ENCODE results near the gene PLCG2. TPM values are rescaled to one million over a fixed set of nuclear protein-coding genes. Genes with fewer than 3 reads are reported as not detected.

Gene PLCG2
- total and polyA plus RNA-seq, 2 of the 8 experiments (the other 6 are each of a cell fraction or from before 2014, with no cell fraction given) = 6.1 to 6.9 TPM

GRCh38 chr16:81907681-81908080, 128.6 kb downstream of the PLCG2 start:
- FAIRE-seq = no peak
- H3K9ac ChIP-seq (replicated peaks in 1 of 4; ENCODE audit: extremely low read depth in 1 of 4, low read depth in 3 of 4, low read length in 3 of 4) = no peak overlapping the region
- no peak overlapping the region for H2AK5ac ChIP-seq (ENCODE audit: low read depth, low read length)
- no peak overlapping the region for H3K4me2 ChIP-seq (ENCODE audit: insufficient read depth in 1 of 2, low read depth in 2 of 2, low read length in 2 of 2)
- H2BK12ac ChIP-seq (ENCODE audit: low read depth, low read length) = no peak overlapping the region
- H3K9me3 ChIP-seq (ENCODE audit: insufficient read depth in 2 of 2, low read depth in 1 of 2, low read length in 1 of 2) = no peaks in the 10 kb centered on the region
- no peak overlapping the region for H4K91ac ChIP-seq (replicated peaks; ENCODE audit: insufficient read length, low read length)
- no peak overlapping the region for H2AFZ ChIP-seq (ENCODE audit: low read length)
- H3K4me3 ChIP-seq (ENCODE audit: extremely low read depth in 1 of 4, insufficient read depth in 2 of 4, low read depth in 3 of 4, low read length in 4 of 4) = no peak overlapping the region
- H3K14ac ChIP-seq (ENCODE audit: insufficient read length) = no peak overlapping the region
- TF ChIP-seq TAF7 (optimal IDR thresholded peaks at IDR 0.05; ENCODE audit: borderline replicate concordance, low read depth, low read length) (no peak), SUZ12 (IDR thresholded peaks at IDR 0.05; ENCODE audit: low read length) (no peak), CHD1 (IDR thresholded peaks at IDR 0.05; ENCODE audit: low read depth, low read length) (no peak), KDM5A (IDR thresholded peaks at IDR 0.05; ENCODE audit: low read length) (no peak), SP1 (IDR thresholded peaks at IDR 0.05; ENCODE audit: low read depth, low read length) (no peak), MAFK (IDR thresholded peaks at IDR 0.05; ENCODE audit: low read depth, low read length) (no peak), KDM1A (IDR thresholded peaks at IDR 0.05; ENCODE audit: borderline replicate concordance, low read length) (no peak), RBBP5 (IDR thresholded peaks at IDR 0.05; ENCODE audit: borderline replicate concordance, low read depth, low read length) (no peak), ZNF274 (IDR thresholded peaks at IDR 0.05; ENCODE audit: borderline replicate concordance, extremely low read depth, low read length) (no peak), JUN (IDR thresholded peaks at IDR 0.05; ENCODE audit: low read depth, low read length) (no peak), SP4 (IDR thresholded peaks at IDR 0.05; ENCODE audit: low read length) (no peak), NANOG (IDR thresholded peaks at IDR 0.05; ENCODE audit: insufficient read depth, low read depth, low read length, poor library complexity, severe bottlenecking) (no peak), GTF2F1 (IDR thresholded peaks at IDR 0.05; ENCODE audit: borderline replicate concordance, low read depth, low read length) (no peak)
- no peaks in the 10 kb centered on the region for H3K79me2 ChIP-seq (ENCODE audit: control insufficient read depth in 1 of 2, insufficient read depth in 2 of 2, low read length in 2 of 2)
- H2BK20ac ChIP-seq (ENCODE audit: low read length) = no peak overlapping the region
- H3K27ac ChIP-seq (ENCODE audit: low read depth, low read length) = no peak overlapping the region
- H2BK120ac ChIP-seq (replicated peaks; ENCODE audit: low read depth, low read length) = no peak overlapping the region
- H3K27me3 ChIP-seq (replicated peaks in 1 of 4; ENCODE audit: control insufficient read depth in 3 of 4, extremely low read depth in 1 of 4, insufficient read depth in 3 of 4, low read length in 3 of 4) = no peaks in the 10 kb centered on the region
- H2BK5ac ChIP-seq (ENCODE audit: low read depth, low read length) = no peak overlapping the region
- no peak overlapping the region for H3K4ac ChIP-seq (replicated peaks; ENCODE audit: insufficient read length, low read depth, low read length)
- ChIA-PET POLR2A (ENCODE audit: partially characterized antibody) (no interaction called here), CTCF (ENCODE audit: partially characterized antibody) (interaction anchor here (0.7 to 13.3 kb wide), 4 partner anchors 17 to 95 kb away, joined by 3 to 138 read pairs (median 5); no protein-coding TSS in a partner anchor)
- no peak overlapping the region for H3K56ac ChIP-seq (replicated peaks; ENCODE audit: insufficient read length, low read depth, low read length)
- no peaks in the 10 kb centered on the region for H3K23me2 ChIP-seq (ENCODE audit: low read depth, low read length)
- H3K79me1 ChIP-seq (ENCODE audit: low read depth, low read length) = no peaks in the 10 kb centered on the region
- H3K36me3 ChIP-seq (ENCODE audit: control insufficient read depth in 2 of 4, insufficient read depth in 4 of 4, low read length in 3 of 4) = no peaks in the 10 kb centered on the region
- no peak overlapping the region for H2BK15ac ChIP-seq (ENCODE audit: low read length)
- WGBS, 2 experiments (ENCODE audit: extremely low coverage in 1 of 2, insufficient coverage in 1 of 2, insufficient read length in 1 of 2, insufficient replicate concordance in 2 of 2, low coverage in 1 of 2, low lambda C conversion rate in 2 of 2, missing lambda C conversion rate in 1 of 2) = 81% methylated on average over 8 of the region's 8 CpGs; no CpG with 5 or more reads in 1 of the 2 experiments
- no peak overlapping the region for H3K18ac ChIP-seq (ENCODE audit: extremely low read depth, low read length)
- no peak overlapping the region for H4K5ac ChIP-seq (ENCODE audit: insufficient read length, low read depth, low read length)
- no peaks in the 10 kb centered on the region for H4K20me1 ChIP-seq (replicated peaks in 1 of 2; ENCODE audit: control insufficient read depth in 1 of 2, insufficient read depth in 2 of 2, low read length in 2 of 2)
- H3K23ac ChIP-seq (ENCODE audit: insufficient read length) = no peak overlapping the region
- H3K4me1 ChIP-seq (replicated peaks in 1 of 4; ENCODE audit: control insufficient read depth in 3 of 4, insufficient read depth in 4 of 4, low read length in 3 of 4) = peaks cover 0 to under 1% (median 0%) of the 10 kb centered on the region in 4 experiments; a peak in 1 of 7 replicates
- no peak for DNase-seq (ENCODE audit: low read depth in 1 of 2, low spot score in 2 of 2)
- no peak overlapping the region for H4K8ac ChIP-seq (ENCODE audit: extremely low read depth, insufficient read depth, low read length)
